ENCODE measurements around the gene PPIL1. TPM values are rescaled to one million over a fixed set of nuclear protein-coding genes. Genes with fewer than 3 reads are reported as not detected.
"Not testable (repeated sequence)": the region's sequence is repeated elsewhere in the genome, so short reads cannot be mapped to it uniquely, and the experiment has no call there.

The PPIL1 gene
- total RNA-seq, 1 experiment from 2014 or later: 124 TPM

DNA sequence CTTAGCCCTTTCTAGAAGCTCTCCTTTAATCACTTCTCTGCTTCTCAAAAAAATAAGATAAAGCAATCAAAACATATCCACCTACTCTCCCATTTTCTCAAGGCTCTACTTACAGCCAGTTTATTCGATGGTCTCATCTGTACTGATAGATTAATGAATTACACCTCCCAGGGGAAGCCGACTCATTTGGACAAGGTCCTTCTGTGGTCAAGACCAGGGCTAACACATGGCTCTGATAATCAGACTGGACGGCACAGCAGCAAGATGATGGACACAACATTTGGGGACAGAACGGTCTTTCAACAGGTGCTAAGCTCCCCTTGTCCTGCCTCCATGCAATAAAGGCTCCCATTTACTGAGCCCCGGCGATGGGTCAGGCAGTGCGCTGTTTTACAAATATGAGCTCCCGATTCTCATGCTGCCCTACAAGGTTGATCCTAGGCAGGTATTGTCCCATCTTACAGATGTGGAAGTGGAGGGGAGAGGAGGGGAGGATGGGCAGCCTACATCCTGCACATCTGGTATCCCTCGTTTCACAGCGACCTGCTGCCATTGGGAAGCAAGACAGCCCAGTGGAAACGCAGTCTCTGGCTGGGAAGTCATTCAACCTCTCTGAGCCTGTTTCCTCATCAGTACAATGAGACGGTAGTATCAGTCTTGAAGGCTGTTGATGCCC lies 51.0 kb downstream of the PPIL1 start:
- in situ Hi-C loops (cut with HindIII; ENCODE audit: low sequenced_read_pairs): no loop called here
- DNase-seq (ENCODE audit: low spot score): no peak

DNA sequence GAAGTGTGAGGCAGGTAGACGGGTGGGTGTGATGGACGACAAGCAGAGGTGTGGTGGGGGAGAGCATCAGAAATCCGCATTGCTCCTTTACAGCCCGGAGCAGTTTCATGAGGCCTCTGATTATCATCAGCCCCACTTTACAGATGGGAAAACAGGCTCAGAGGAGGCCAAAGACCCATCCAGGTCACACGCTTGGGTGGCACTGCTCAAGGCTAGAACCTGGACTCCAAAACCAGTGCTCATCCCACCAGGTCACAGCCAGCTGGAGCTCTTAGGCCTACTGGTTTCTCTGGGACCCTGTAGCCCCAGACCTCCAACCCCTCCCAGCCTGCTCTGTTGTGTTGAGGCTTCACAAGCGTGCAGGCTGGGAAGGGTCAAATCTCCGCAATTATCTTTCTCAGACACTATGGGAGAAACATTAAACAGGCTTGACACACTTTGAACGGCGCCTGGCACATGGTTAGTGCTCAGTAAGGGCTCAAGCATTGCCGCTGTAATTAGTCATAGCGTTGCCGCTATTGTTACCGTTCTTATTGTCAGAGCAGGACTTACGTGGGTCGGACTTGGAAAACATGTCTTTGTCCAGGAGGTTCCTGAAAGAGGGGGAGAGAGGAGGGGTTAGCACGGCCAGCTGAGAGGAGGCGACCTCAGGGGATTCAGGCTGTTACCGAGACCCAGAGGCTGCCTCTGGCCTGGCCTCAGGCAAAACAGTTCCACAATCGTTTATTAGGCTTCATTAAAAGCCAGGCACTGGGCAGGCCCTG lies 51.9 kb downstream of the PPIL1 start:
- DNase-seq (ENCODE audit: low spot score): no peak
- in situ Hi-C loops (cut with HindIII; ENCODE audit: low sequenced_read_pairs): no loop called here

DNA sequence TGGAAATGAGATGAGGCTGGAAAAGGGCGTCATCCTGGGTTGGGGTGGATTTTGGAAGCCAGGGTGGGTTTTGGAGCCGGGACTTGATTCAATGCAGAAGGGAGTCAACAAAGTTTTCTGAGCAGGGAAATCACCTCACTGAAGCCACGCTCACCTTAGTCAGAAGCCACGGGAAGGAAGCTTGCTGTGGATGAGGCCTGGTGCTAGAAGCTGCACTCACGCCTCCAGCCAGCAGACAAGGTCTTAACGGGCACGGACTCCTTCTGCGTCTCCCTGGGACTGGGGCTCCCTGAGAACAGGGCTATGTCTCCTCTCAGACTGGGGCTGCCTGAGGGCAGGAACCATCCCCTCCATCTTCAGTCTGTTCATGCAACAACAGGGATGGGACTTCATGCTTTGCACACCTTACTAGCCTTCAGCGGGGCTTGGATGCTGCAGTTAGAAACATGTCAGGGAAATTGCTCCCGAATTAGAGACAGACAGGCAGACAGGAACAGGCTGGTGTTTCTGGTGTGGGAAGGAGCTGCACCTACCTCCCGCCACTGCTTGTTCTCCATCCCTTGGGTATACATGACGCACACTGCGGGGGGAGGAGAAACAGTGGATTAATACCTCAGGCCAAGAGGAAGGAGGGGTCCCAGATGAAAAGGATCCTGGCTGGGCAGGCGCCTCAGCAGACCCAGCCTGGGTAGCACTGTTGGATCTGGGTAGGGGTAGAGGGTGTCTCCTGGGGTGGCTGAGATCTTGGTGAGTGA lies 52.8 kb downstream of the PPIL1 start:
- in situ Hi-C loops (cut with HindIII; ENCODE audit: low sequenced_read_pairs): no loop called here
- DNase-seq (ENCODE audit: low spot score): no peak

DNA sequence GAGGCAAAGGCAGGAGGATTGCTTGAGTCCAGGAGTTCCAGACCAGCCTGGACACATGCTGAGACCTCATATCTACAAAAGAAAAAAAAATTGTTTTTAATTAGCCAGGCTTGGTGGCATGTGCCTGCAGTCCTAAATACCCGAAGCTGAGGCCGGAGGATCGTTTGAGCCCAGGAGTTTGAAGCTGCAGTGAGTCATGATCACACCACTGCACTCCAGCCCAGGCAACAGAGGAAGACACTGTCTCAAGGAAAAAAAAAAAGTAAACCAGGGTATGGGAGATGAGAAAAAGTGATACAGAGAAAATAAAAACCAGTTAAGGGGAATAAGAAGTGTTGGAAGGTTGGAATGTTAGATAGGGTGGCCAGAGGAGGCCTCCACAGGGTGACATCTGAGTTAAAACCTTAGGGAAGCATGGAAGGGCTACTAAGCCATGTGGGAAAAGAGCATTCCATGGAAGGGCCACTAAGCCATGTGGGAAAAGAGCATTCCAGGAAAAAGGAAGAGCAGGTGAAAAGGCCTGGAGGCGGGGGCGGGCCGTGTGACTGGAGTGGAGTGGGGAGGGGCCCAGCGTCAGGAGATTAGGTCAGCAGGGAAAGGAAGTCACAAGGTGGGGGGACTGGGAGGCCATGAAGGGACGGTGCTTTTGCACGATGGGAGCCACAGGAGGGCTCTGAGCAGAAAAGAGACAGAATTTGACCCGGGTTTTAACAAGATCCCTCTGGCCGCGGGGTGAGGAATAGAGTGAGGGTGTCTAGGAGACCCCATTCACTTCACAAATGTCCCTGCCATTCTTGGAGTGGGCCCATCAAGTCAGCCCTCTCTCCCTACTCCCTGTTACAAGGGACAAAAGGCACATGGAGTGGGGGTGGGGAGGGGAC lies 53.7 kb downstream of the PPIL1 start:
- no peak for DNase-seq (ENCODE audit: low spot score)
- in situ Hi-C loops (cut with HindIII; ENCODE audit: low sequenced_read_pairs): no loop called here

DNA sequence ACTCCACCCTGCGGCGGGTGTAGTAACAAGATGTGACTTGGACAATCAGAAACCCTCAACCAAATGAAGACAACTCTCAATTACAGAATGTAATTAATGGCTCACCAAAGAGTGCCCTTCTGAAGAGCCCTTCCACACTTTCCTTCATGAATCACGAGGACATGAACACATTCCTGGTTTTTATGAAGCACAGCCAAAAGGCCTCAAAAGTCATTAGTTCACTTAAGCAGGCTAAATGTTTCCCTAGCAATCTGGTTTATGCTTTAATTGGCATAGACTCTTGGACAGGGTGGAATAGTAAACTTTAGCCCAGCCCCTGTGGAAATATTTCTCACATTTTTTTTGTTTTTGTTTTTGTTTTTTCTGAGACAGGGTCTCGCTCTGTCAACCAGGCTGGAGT lies 55.8 kb downstream of the PPIL1 start:
- DNase-seq (ENCODE audit: low spot score): no peak
- in situ Hi-C loops (cut with HindIII; ENCODE audit: low sequenced_read_pairs): no loop called here

DNA sequence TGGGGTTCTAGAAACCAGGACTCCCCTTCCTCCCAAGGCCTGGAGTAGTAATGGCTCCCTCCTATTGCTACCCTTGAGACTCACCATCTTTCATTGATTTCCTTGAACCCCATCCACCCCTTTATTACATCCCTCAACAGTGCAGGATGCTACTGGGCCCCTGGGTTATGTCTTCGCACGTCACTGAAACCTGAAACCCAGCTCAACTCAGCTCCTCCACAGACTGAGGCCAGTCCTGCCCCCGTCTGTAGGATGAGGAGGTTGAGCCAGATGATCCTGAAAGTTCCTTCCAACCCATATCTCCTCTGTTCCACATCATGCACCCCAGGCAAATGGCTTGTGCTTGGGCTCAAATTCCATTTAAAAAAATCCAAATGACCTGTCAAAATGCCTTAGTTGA lies 56.8 kb downstream of the PPIL1 start:
- no peak for DNase-seq (ENCODE audit: low spot score)
- in situ Hi-C loops (cut with HindIII; ENCODE audit: low sequenced_read_pairs): no loop called here

DNA sequence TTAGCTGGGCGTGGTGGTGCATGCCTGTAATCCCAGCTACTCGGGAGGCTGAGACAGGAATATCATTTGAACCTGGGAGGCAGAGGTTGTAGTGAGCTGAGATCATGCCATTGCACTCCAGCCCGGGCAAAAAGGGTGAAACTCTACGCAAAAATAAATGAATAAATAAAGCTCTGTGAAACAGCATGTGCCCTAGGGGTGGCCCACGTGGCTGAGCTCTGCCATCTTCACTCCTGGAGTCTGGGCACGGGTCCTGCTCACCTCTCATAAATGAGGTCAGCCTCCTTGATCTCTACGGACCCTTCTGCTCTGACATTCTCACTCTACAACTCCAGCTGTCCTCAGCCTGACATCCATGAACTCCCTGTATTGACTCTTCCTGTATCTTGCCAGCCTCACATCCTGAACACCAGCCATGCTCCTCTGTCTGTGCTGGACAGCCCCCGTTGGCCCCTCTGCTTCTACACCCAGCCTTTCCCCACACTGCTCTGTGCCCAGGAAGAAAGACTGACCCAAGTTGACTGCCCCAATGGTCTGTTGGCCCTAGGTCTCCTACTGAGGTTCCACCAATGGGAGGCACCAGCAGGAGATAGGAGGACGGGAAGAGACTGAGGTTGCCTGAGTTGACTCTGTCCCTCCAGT lies 57.3 kb downstream of the PPIL1 start:
- DNase-seq (ENCODE audit: low spot score): no peak
- in situ Hi-C loops (cut with HindIII; ENCODE audit: low sequenced_read_pairs): no loop called here

DNA sequence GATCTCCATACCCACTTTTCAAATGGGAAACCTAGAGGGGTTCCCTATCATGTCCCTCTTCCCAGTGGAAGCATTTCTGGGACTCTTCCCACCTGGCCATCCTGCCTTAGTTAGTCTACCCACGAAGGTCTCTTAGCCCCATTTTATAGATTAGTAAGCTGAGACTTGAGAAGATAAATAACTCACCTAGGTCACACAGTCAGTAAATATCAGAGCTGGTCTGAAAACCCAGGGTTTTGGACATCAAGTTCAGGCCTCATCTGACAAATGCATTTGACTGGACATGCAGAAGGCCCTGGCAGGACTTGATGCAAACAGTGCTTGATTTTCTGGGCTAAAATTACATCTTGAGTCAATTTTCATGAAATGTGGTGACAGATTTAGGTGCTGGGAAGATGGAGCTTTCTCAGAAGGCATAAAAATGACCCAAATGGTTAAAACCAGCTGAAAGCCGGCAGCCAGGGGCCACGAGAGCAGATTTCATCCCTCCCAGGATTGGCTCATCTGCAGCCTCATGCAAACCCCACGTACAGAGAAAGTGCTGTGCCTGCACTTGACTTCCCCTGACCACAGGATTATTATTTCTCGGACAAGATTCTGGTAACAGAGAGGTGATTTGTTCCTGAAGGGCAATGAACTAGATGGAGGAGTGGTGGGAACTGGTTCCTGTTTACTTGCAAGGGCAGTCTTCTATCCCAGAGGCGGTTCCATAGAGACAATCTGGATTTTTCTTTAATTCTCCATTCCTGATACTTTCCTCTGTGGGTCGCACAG lies 58.5 kb downstream of the PPIL1 start:
- in situ Hi-C loops (cut with HindIII; ENCODE audit: low sequenced_read_pairs): no loop called here
- DNase-seq (ENCODE audit: low spot score): no peak

DNA sequence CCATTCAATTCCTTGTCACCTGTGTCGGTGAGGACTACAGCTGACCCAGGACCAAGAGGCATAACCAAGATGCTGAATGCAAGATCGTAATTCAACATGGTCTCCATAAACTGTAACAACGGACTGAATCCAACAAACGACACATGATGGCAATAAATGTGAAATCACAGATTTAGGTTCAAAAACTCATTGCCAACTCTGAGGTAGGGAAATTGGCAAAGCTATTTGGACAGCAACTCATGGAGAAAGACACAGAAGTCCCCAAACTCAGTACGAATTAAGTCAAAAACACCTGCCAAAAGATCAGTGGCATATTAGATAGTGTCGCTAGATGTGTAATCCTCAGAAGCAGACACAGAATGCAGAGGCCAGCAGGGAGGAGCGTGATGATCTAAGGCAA lies 60.4 kb downstream of the PPIL1 start:
- DNase-seq (ENCODE audit: low spot score): no peak
- in situ Hi-C loops (cut with HindIII; ENCODE audit: low sequenced_read_pairs): loop anchor here (5.0 kb wide), 1 partner anchor 48 kb away; no protein-coding TSS in a partner anchor

DNA sequence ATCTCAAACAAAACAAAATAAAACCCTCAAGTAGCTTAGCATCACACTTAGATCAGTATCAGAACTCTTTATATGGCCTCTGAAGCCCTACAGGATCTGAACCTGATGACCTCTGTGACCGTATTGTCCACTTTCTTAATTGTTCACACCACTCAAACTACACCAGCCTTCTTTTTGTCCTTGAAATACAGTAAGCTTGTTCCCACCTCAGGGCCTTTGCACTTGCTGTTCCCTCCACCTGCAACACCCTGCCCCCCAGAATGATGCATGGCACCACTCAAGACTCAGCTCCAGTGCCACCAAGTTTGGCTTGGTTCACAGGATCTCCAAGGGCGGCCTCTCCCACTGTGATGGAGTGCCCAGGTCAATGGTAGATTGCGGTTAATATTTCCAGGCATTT lies 61.1 kb downstream of the PPIL1 start:
- no peak for DNase-seq (ENCODE audit: low spot score)
- in situ Hi-C loops (cut with HindIII; ENCODE audit: low sequenced_read_pairs): loop anchor here (5.0 kb wide), 1 partner anchor 49 kb away; no protein-coding TSS in a partner anchor

DNA sequence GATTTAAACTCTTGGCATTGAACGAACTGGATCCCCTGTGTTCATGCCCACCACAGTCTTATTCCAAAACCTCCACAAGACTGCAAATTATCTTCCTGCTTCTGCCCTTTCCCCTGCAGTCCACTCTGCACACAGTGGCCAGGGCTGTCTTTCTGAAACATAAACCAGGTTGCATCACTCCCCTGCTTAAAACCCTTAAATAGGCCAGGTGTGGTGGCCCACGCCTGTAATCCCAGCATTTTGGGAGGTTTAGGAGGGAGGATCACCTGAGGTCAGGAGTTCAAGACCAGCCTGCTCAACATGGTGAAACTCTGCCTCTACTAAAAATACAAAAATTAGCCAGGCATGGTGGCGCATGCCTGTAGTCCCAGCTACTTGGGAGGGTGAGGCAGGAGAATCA lies 61.6 kb downstream of the PPIL1 start:
- in situ Hi-C loops (cut with HindIII; ENCODE audit: low sequenced_read_pairs): loop anchor here (5.0 kb wide), 1 partner anchor 49 kb away; no protein-coding TSS in a partner anchor
- not testable (repeated sequence) for DNase-seq (ENCODE audit: low spot score)

DNA sequence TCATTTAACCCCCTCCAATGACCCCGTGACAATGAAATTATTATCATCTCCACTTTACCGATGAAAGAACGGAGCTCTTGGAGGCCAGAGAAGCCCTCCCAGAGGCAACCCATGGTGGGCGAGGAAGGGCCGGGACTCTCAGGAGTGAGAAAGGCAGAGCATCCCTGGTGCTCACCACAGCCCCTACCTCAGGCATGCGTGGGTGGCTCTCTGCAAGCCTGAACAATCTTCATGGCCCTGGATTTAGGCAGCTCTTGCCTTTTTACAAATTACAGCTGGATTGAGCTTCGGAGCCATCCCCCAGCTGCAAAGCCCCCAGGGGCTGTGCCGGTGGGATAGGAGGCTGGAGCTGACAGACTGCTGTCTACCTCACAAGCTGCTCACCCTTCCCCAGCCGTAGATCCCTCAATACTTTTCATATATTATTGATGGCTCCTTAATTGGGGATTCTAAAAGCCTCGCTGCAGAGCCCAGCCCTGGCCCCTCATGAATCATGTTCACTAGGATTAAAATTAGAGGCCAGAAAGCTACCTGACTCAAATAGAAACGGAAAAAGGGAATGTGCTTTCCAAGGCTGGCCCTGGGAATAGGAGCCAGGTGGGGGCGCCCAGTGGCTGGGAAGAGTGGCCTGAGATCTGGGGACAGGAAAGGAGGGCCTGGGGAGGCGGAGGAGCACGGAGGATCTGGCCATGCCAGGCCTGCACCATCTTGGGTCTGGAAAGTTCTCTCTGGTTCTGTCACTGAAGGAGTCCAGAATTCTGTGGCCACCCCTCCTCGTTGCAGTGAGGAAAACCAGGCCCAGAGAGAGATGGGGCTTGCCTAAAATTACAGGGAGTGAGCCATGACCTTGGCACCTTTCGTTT lies 64.4 kb downstream of the PPIL1 start:
- no peak for DNase-seq (ENCODE audit: low spot score)
- in situ Hi-C loops (cut with HindIII; ENCODE audit: low sequenced_read_pairs): loop anchor here (5.0 kb wide), 1 partner anchor 52 kb away; no protein-coding TSS in a partner anchor

DNA sequence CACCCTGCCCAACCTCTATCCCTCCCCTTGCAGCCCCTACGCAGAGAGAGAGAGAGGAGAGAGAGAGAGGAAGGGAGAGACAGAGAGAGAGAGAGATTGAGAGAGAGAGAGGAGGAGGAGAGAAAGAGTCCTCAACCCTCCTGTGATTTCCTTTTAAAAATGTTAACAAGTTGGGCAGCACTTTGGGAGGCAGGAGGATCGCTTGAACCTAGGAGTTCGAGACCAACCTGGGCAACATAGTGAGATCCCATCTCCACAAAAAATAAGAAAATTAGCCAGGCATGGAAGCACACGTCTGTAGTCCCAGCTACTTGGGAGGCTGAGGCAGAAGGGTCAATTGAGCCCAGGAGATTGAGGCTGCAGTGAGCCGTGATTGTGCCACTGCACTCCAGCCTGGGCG lies 65.4 kb downstream of the PPIL1 start:
- no peak for DNase-seq (ENCODE audit: low spot score)
- in situ Hi-C loops (cut with HindIII; ENCODE audit: low sequenced_read_pairs): no loop called here

DNA sequence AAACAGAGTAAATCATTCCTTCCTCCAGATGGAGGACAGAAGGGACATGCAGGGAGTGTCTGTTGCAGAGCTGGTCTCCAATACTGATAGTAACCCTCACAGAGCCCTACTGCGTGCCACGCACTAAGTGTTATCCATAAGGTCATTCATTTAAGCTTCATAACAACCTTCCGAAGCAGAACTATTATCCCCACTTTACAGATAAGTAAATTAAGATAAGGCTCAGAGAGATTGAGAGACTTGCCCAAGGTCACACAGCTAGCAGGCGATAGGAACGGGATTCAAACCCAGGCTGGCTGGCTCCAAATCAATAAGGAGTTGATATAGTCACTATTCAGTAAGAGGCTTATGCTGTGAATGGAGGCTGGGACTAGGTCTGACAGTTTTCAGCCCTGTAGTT lies 66.0 kb downstream of the PPIL1 start:
- in situ Hi-C loops (cut with HindIII; ENCODE audit: low sequenced_read_pairs): no loop called here

DNA sequence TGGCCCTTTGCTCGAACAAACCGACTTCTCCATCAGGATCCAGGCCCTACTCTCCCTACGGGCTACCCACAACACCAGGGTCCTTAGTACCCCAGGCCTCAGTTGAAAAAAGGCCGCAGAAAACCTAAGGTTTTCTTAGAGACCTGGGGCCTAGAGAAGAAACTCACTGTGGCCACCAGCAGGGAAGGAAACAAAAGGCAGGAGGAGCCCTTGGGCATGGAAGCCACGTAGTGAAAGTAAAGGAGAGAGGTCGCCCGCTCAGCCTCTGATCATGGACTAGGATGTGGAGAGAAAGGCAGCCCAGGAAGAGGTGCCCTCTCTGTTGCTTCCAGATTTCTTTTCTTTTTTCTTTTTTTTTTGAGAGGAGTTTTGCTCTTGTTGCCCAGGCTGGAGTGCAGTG lies 66.9 kb downstream of the PPIL1 start:
- DNase-seq (ENCODE audit: low spot score): no peak
- in situ Hi-C loops (cut with HindIII; ENCODE audit: low sequenced_read_pairs): no loop called here

More for the DNA sequence above, 66.0 kb downstream of the PPIL1 start:
- no peak for DNase-seq (ENCODE audit: low spot score)

DNA sequence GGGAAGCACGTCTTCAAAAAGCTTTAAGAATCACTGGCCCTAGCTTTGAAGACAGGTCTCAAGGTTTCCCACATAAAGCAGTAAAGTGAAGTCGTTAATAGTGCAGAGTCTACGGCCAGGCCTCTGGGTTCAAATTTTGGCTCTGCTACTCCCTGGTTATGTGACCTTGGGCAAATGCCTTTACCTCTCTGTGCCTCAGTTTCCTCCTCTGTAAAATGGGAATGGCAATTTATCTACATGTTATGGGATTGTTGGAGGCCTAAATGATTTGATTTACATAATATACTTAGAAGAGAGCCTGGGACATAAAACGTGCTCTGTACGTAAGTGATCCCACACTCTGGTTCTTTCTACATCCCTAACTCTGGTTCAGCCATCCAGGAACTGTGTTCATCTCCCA lies 67.5 kb downstream of the PPIL1 start:
- in situ Hi-C loops (cut with HindIII; ENCODE audit: low sequenced_read_pairs): no loop called here
- no peak for DNase-seq (ENCODE audit: low spot score)

DNA sequence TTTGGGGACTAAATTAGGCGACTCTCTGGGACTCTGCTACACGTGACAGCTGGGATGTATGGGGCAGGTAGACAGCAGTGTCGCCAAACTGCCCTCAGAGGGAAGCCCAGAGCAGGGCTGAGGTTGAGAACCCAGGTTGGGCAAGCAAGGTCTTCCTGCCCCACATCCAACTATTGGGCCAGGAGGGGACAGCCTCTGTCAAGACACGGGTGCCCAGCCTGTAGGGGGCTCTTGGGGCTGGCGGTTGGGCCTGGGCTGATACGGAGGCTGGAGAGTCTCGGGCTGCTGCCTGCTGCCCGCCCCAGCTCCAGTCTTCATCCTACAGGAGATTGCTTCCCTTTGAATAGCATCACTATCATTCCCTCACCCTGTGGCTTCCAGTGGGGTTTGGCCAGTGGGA lies 68.7 kb downstream of the PPIL1 start:
- DNase-seq (ENCODE audit: low spot score): no peak

More for the DNA sequence above, 68.7 kb downstream of the PPIL1 start:
- in situ Hi-C loops (cut with HindIII; ENCODE audit: low sequenced_read_pairs): no loop called here
